LHCN-M2 (cell line): ENCODE measurements around the gene PDE6G. TPM values are rescaled to one million over a fixed set of nuclear protein-coding genes. Genes with fewer than 3 reads are reported as not detected.

ENCODE experiments used
- DNase-seq: peaks from one replicate; pipeline ENCODE4 v3.0.0-alpha.2; 2012; ENCODE audit warnings: low read depth
- total RNA-seq: library from RNA; depleted of rRNA; stranded (reverse); fragments of >200 nt; gene quantifications from 2 replicates; pipeline ENCODE4 v1.2.3, GENCODE V29; 2014

Gene PDE6G
- total RNA-seq, 1 experiment from 2014 or later, result not detected

DNA sequence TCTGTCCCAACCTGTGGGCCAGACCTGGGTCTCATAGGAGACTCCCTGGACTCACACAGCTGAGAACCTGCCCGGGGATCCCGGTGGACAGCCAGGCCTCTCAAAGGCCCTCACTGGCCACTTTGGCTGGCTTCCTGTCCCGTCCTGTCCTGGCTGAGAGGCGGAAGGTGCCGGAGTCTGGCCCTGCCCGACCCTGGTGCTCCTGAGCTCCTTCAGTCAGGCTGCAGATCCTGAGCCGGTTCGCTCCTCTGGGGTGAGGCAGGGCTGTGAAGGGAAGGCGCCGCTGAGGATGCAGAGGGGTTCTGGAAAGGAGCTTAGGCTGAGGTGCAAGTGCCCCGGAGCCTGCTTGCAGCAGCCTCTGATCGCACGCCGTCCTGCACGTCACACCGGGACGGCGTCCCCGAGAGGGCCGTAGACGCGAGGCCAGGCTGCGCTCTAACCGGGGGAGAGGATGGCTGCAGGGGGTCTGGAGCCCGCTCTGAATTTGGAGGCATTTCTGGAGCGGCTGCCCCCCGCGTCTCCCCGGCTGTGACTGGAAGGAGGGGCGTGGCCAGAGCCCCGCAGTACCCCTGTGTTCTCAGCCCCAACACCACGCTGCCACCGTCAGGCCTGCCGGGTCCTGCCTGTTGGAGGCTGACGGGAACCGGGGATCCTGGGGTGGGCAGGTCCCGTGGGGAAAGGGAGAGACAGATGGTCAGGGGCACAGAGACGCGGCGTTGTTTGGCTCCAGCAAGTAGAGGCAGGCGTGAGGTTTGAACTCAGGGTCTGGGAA lies 31.6 kb upstream of the PDE6G start:
- no peak for DNase-seq

GRCh38 chr17:81686614-81687013 lies 30.3 kb upstream of the PDE6G start:
- DNase-seq, result no peak

DNA sequence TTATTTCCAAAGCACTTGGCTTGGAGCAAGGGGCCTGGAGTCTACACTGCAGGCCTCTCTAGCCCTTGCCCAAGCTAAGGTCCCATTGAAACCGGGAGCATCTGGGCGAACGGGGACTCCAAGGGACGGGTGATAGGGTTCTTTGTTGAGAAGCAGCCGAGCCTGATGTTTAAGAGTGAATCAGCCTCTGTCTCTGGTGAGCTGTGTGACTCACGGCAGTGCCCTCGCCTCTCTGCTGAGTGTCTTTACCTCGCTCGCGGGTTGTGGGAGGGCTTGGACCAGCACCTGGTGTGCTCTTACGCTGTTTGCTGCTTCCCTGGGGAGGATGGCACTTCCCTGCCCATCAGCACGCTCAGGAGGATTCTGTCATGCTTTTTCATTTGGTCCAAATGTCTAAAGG lies 28.8 kb upstream of the PDE6G start:
- DNase-seq, result peak; percentile 87

- peak; percentile 88 for DNase-seq
Observed at GRCh38 chr17:81684442-81684911, 28.1 kb upstream of the PDE6G start.

GRCh38 chr17:81683584-81684441 lies 27.5 kb upstream of the PDE6G start, which contains the start of the genes ARL16 and HGS:
Gene ARL16, minus strand, starts transcription at chr17:81683797. Its CDS starts 44 bp downstream, at chr17:81683753.
Gene HGS, plus strand, starts transcription at chr17:81684011. Its CDS starts 56 bp downstream, at chr17:81684067.
- peak; percentile 99 for DNase-seq

DNA sequence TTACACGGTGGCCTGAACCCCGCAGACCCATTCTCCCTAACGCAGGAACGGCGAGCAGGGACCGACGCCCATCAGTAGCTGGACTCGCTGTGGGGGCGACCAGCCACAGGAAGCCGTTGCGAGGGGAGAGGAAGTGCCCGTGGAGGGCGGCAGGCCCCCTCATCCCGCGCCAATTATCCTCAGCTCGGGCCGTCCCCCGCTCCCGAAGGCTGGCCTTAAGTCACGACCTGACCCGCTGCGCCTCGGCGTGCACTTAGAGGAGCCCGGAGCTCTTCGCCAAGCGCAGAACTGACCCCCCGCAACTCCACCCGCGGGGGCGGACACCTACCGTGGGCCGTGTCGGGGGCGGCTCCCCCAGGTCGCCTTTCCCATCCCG lies 26.9 kb upstream of the PDE6G start:
- no peak for DNase-seq

GRCh38 chr17:81682565-81683207 lies 26.3 kb upstream of the PDE6G start:
- no peak for DNase-seq

DNA sequence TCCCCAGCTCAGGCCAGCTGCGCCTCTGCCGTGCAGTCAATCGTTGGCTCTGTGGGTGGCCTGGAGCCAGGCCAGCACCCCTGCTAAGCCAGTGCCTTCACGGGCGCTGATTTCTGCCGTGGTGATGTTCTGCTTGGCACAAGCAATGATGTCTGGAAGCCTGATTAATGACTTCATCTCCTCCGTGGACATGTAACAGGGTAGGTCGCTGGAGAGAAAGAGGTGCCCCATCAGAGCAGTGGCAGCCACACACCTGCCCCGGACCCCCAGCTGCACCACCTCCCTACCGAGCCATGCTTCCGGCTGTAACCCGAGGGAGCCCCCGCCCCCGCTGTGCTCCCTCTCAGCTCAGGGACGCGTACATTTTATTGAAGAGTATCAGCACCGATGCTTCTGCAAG lies 25.3 kb upstream of the PDE6G start:
- no peak for DNase-seq

DNA sequence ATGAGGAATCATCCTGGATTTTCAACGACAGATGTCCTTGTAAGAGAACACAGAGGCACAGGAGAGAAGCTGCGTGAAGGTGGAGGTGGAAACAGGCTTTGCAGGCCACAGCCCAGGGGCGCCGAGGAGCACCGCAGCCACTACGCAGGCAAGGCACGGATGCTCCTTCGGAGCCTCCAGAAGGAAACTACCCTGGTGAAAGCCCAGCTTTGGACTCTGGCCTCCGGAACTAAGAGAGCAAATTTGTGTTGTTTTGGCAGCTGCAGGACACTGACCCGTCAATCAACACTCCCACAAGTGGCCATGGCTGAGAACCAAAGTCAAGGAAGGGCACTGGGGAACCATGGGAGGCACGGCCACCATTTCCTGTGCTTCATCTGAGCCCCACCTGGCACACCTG lies 23.8 kb upstream of the PDE6G start:
- no peak for DNase-seq

DNA sequence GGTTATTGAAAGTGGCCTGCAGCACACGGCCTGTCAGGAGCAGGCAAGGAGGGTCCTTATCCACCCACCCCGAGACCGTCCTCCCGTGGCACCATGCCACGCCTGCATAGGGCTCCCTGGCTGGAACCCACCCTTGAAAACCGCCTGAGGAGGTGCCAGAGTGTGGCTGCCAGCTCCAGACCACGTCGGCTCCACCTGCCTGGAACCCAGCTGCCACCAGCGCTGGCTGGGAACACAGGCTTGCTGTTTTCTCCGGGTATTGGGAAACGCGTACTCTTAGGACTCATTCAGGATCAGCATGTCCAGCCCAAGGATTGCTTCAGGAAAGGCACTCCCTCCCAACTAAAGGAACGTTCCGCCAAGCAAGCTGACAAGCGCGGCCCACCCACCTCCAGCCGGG lies 20.6 kb upstream of the PDE6G start:
- DNase-seq, result no peak

GRCh38 chr17:81675515-81676221 lies 19.3 kb upstream of the PDE6G start:
- peak; percentile 15 for DNase-seq

DNA sequence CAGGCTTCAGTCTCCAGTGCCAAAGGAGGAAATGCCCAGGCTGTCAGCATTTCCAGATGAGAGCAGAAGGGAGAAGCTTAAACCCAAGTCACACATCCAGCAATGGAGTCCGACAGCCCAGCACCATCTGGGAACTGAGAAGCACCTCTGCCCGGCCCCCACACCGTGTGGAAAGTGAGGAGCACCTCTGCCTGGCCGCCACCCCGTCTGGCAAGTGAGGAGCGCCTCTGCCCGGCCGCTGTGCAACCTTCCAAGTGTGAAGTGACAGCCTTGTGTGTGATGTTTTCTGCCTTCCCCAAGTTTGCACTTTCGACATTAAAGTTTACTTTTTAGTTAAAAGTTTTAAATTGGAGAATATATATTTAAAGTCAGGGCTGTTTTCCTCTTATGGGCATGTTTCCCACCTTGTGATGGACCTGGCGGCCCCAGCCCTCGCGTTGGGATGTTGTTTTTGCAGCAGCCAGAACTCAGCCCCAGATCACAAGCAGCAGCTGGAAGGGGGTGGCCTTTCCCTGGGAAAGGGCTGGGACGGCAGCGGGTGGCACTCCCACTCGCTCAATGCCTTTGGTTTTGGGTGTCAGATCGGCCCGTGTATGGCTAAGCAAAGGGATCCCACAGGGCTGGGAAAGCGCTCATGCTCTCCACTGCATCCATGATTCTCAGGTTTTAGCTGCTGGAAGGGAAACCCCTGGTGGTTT lies 17.4 kb upstream of the PDE6G start:
- DNase-seq, result no peak

- no peak for DNase-seq
Observed at GRCh38 chr17:81672954-81673353, 16.6 kb upstream of the PDE6G start.

- DNase-seq, result no peak
Observed at GRCh38 chr17:81672504-81672903, 16.2 kb upstream of the PDE6G start.

DNA sequence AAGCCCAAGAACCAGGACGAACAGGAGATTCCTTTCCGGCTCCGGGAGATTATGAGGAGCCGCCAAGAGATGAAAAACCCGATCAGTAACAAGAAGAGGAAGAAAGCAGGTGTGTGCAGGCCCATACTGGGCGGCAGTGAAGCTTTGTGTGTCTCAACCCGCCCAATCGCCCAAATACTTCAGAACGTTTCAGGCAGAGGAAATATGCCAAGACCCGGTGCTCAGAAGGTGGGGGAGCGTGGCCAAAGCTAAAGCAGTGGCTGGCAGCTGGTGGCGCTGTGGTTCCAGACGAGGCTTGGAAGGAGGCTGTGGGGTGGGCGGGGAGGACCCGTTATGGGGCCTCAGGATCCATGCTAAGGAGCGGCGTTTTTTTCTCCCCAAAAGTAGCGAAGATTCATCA lies 11.4 kb upstream of the PDE6G start:
- no peak for DNase-seq

GRCh38 chr17:81666342-81667191 lies 10.2 kb upstream of the PDE6G start, which contains the start of the genes CCDC137 and OXLD1:
Gene CCDC137, plus strand, starts transcription at chr17:81666737. Its CDS starts 30 bp downstream, at chr17:81666767.
Gene OXLD1, minus strand, starts transcription at chr17:81666605. Its CDS starts 28 bp downstream, at chr17:81666577.
- peak; percentile 92 for DNase-seq

- DNase-seq, result no peak
Observed at GRCh38 chr17:81666092-81666341, 9.7 kb upstream of the PDE6G start.

DNA sequence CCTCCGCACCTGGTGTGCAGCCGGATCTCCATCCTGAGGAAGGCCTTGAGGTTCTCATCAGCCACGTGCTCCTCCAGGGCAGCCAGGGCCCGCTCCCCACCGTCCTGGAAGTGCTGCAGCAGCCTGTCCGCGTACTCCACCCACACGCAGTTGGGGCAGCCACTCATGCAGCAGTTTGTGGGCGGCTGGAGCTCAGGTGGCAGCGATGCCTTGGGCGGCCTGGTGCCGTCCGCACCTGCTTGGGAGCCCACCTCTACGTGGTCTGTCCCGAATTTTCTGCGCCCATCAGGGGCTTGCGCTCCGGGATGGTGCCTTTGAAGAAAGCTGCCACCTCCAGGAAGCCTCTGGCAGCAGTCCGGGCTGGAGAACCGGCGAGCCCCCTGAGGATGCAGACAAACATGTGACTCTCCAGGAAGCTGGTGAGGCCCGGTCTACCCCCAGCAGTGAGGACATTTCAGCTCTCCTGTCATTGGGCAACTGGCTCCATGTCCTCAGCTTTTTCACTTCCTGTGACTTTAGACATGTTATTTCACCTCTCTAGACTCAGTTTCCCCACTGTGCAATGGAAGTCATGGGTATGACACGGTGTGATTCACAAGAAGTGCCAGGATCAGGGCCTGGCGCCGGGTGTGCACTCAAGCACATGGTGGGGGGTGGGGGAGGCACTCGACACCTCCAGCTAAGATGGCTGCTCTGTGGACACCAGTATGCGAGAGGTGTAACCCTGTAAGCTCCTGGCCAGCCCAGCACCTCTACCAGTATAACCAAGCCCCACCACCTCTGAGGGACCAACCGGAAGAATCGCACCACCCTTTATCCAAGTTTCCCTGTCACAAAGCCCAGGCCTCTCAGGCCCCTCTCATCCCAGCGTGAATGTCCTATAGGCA lies 9.1 kb upstream of the PDE6G start:
- peak; percentile 26 for DNase-seq

GRCh38 chr17:81664051-81664470 lies 7.7 kb upstream of the PDE6G start:
- no peak for DNase-seq
